ENCODE data around the gene GAB2.
"Not testable (repeated sequence)": the region's sequence is repeated elsewhere in the genome, so short reads cannot be mapped to it uniquely, and the experiment has no call there.

GAB2 gene

DNA sequence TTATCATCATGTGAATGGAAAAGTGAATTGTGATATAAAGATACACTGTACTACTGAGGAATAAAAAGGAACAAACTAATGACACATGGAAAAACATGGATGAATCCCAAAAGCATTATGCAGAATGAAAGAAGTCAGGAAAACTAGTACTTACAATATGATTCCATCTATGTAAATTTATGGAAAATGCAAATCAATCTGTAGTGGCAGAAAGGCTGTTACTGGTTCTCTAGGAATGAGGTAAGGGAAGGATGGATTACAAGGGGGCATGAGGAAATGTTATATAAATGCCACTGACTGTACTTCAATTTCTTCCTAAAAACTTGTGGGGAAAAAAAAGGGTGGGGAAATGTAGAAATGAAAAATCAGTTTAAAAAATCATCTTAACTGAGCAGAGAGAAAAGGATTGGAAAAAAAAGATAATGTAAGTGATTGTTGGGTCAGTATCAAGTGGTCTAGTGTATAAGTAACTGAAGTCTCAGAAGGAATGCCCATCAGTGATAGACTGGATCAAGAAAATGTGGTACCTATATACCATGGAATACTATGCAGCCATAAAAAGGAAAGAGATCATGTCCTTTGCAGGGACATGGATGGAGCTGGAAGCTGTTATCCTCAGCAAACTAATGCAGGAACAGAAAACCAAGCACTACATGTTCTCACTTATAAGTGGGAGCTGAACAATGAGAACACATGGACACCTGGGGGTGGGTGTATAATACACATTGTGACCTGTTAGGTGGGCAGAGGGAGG is 180.2 kb downstream of the GAB2 start:
- Histone ChIP-seq H2AFZ (ENCODE audit: low read length) (no peak overlapping the region), H3K4ac (ENCODE audit: low read length) (no peak overlapping the region), H3K9me3 (replicated peaks in 1 of 2; ENCODE audit: control insufficient read depth in 2 of 2, insufficient read depth in 1 of 2, low read depth in 1 of 2, low read length in 2 of 2) (peaks cover 5 to 15% of the 10 kb centered on the region in 2 donors), H2AK5ac (ENCODE audit: low read depth, low read length) (no peak overlapping the region), H3K18ac (ENCODE audit: low read length) (no peak overlapping the region), H2BK120ac (ENCODE audit: low read depth, low read length) (no peak overlapping the region), H3K79me1 (ENCODE audit: low read depth, low read length) (no peaks in the 10 kb centered on the region), H3K36me3 (replicated peaks in 1 of 2; ENCODE audit: control insufficient read depth in 2 of 2, insufficient read depth in 2 of 2, low read length in 2 of 2) (peaks cover 0 to 2% of the 10 kb centered on the region in 2 donors), H3K27me3 (ENCODE audit: control insufficient read depth in 3 of 3, insufficient read depth in 3 of 3, low read depth in 1 of 3, low read length in 3 of 3) (no peaks in the 10 kb centered on the region), H3K23ac (ENCODE audit: low read depth, low read length, poor library complexity) (no peak overlapping the region), H3K4me2 (ENCODE audit: insufficient read depth, low read length, poor library complexity, severe bottlenecking) (no peak overlapping the region), H2BK15ac (ENCODE audit: low read length) (no peak overlapping the region), H3K14ac (ENCODE audit: low read length) (no peak overlapping the region), H2BK12ac (ENCODE audit: low read length) (no peak overlapping the region), H3K9ac (ENCODE audit: low read depth, low read length, poor library complexity) (no peak overlapping the region), H3K4me1 (ENCODE audit: control insufficient read depth in 2 of 2, insufficient read depth in 1 of 2, low read depth in 1 of 2, low read length in 2 of 2) (peaks cover 0 to 2% of the 10 kb centered on the region in 2 donors), H2BK5ac (ENCODE audit: low read length) (no peak overlapping the region), H3K27ac (replicated peaks; ENCODE audit: low read length) (no peak overlapping the region), H4K91ac (ENCODE audit: low read depth, low read length, poor library complexity) (no peak overlapping the region), H4K8ac (ENCODE audit: low read depth, low read length) (no peak overlapping the region), H3K4me3 (ENCODE audit: low read length in 2 of 2) (no peak overlapping the region)
- no peak for DNase-seq (ENCODE audit: low spot score)

DNA sequence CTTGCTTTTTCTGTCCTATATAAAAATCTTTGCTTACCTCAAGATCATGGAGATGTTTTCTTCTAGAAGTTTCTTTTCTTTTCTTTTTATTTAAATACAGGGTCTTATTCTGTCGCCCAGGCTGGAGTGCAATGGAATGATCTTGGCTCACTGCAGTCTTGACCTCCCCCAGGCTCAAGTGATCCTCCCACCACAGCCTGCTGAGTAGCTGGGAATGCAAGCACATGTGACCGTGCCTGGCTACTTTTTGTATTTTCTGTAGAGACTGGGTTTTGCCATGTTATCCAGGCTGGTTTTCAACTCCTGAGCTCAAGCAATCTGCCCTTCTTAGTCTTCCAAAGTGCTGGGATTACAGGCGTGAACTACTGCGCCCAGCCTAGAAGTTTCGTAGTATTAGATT is 183.6 kb downstream of the GAB2 start:
- no peak overlapping the region for H3K27ac ChIP-seq (replicated peaks; ENCODE audit: low read length)
- no peaks in the 10 kb centered on the region for H3K4me1 ChIP-seq (ENCODE audit: control insufficient read depth in 2 of 2, insufficient read depth in 1 of 2, low read depth in 1 of 2, low read length in 2 of 2)

DNA sequence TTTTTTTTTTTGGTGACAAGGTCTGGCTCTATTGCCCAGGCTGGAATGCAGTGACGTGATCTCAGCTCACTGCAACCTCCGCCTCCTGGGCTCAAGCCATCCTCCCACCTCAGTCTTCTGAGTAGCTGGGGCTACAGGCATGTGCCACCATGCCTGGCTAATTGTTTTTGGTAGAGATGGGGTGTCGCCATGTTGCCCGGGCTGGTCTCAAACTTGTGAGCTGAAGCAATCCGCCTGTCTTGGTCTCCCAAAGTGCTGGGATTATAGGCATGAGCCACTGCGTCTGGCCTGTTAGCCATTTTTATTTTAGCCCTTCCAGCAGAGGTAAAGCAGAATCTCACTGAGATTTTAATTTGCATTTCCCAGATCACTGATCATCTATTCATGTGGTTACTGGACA is 184.6 kb downstream of the GAB2 start:
- not testable (repeated sequence) for DNase-seq (ENCODE audit: low spot score); H2BK5ac ChIP-seq (ENCODE audit: low read length); H2AK5ac ChIP-seq (ENCODE audit: low read depth, low read length); H3K23ac ChIP-seq (ENCODE audit: low read depth, low read length, poor library complexity); H3K18ac ChIP-seq (ENCODE audit: low read length); H2BK15ac ChIP-seq (ENCODE audit: low read length); H2AFZ ChIP-seq (ENCODE audit: low read length); H3K4me2 ChIP-seq (ENCODE audit: insufficient read depth, low read length, poor library complexity, severe bottlenecking); H4K8ac ChIP-seq (ENCODE audit: low read depth, low read length); H2BK12ac ChIP-seq (ENCODE audit: low read length); H3K9me3 ChIP-seq (replicated peaks in 1 of 2; ENCODE audit: control insufficient read depth in 2 of 2, insufficient read depth in 1 of 2, low read depth in 1 of 2, low read length in 2 of 2); H3K36me3 ChIP-seq (replicated peaks in 1 of 2; ENCODE audit: control insufficient read depth in 2 of 2, insufficient read depth in 2 of 2, low read length in 2 of 2); H3K27ac ChIP-seq (replicated peaks; ENCODE audit: low read length); H3K27me3 ChIP-seq (ENCODE audit: control insufficient read depth in 3 of 3, insufficient read depth in 3 of 3, low read depth in 1 of 3, low read length in 3 of 3); H2BK120ac ChIP-seq (ENCODE audit: low read depth, low read length); H3K14ac ChIP-seq (ENCODE audit: low read length); H3K4ac ChIP-seq (ENCODE audit: low read length); H3K4me3 ChIP-seq (ENCODE audit: low read length in 2 of 2); H4K91ac ChIP-seq (ENCODE audit: low read depth, low read length, poor library complexity); H3K79me1 ChIP-seq (ENCODE audit: low read depth, low read length); H3K4me1 ChIP-seq (ENCODE audit: control insufficient read depth in 2 of 2, insufficient read depth in 1 of 2, low read depth in 1 of 2, low read length in 2 of 2)
- H3K9ac ChIP-seq (ENCODE audit: low read depth, low read length, poor library complexity): peak overlapping the region; percentile 9
- WGBS, 2 donors (ENCODE audit: extremely low coverage in 2 of 2, insufficient read length in 2 of 2, insufficient replicate concordance in 1 of 2): no CpG with 5 or more reads among the region's 6 CpGs

More for the DNA sequence above, 183.6 kb downstream of the GAB2 start:
- no peak overlapping the region for H3K4me3 ChIP-seq (ENCODE audit: low read length in 2 of 2)
- no peaks in the 10 kb centered on the region for H3K9me3 ChIP-seq (replicated peaks in 1 of 2; ENCODE audit: control insufficient read depth in 2 of 2, insufficient read depth in 1 of 2, low read depth in 1 of 2, low read length in 2 of 2)
- no peak overlapping the region for H2AFZ ChIP-seq (ENCODE audit: low read length)
- H3K27me3 ChIP-seq (ENCODE audit: control insufficient read depth in 3 of 3, insufficient read depth in 3 of 3, low read depth in 1 of 3, low read length in 3 of 3): no peaks in the 10 kb centered on the region
- DNase-seq (ENCODE audit: low spot score): no peak
- H3K36me3 ChIP-seq (replicated peaks in 1 of 2; ENCODE audit: control insufficient read depth in 2 of 2, insufficient read depth in 2 of 2, low read length in 2 of 2): peaks cover under 1 to 2% of the 10 kb centered on the region in 2 donors
- no peak overlapping the region for H3K23ac ChIP-seq (ENCODE audit: low read depth, low read length, poor library complexity)
- H3K9ac ChIP-seq (ENCODE audit: low read depth, low read length, poor library complexity): no peak overlapping the region
- H2BK5ac ChIP-seq (ENCODE audit: low read length): no peak overlapping the region
- no CpG with 5 or more reads among the region's 5 CpGs for WGBS, 2 donors (ENCODE audit: extremely low coverage in 2 of 2, insufficient read length in 2 of 2, insufficient replicate concordance in 1 of 2)
- no peak overlapping the region for H2BK12ac ChIP-seq (ENCODE audit: low read length)
- no peak overlapping the region for H3K4me2 ChIP-seq (ENCODE audit: insufficient read depth, low read length, poor library complexity, severe bottlenecking)
- no peak overlapping the region for H4K91ac ChIP-seq (ENCODE audit: low read depth, low read length, poor library complexity)
- H3K4ac ChIP-seq (ENCODE audit: low read length): no peak overlapping the region
- H2BK120ac ChIP-seq (ENCODE audit: low read depth, low read length): no peak overlapping the region
- H3K14ac ChIP-seq (ENCODE audit: low read length): no peak overlapping the region
- H2BK15ac ChIP-seq (ENCODE audit: low read length): no peak overlapping the region
- no peak overlapping the region for H4K8ac ChIP-seq (ENCODE audit: low read depth, low read length)
- no peaks in the 10 kb centered on the region for H3K79me1 ChIP-seq (ENCODE audit: low read depth, low read length)
- H3K18ac ChIP-seq (ENCODE audit: low read length): no peak overlapping the region
- no peak overlapping the region for H2AK5ac ChIP-seq (ENCODE audit: low read depth, low read length)

DNA sequence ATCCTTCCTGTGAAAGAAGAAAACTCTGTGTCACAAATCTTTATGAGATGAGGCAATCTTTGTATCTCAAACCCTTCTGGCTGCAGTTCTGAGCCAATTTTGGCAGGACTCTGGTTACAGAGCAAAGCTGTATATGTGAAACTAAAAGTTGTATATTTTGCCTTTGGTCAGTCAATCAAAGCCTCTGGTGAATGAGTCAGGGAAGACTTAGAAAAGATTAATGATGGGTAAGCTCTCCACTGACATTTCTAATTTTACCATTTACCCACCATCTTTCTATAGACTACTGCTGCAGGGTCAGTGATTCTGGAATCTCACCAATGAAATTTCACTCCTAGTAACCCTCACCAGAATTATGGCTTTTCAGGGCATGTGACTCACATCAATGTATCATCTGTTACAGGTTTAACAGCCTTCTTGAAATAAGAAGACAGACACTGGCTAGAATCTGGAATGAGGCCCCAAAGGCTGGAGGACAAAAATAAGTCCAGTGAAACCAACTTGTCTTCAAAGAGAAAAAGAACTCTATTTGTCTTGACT is 185.6 kb downstream of the GAB2 start:
- no peak overlapping the region for H3K14ac ChIP-seq (ENCODE audit: low read length)
- H3K4ac ChIP-seq (ENCODE audit: low read length): no peak overlapping the region
- H3K79me1 ChIP-seq (ENCODE audit: low read depth, low read length): no peaks in the 10 kb centered on the region

More for the DNA sequence above, 185.6 kb downstream of the GAB2 start:
- no peak overlapping the region for H3K4me2 ChIP-seq (ENCODE audit: insufficient read depth, low read length, poor library complexity, severe bottlenecking)
- no peak overlapping the region for H4K8ac ChIP-seq (ENCODE audit: low read depth, low read length)
- no peak for DNase-seq (ENCODE audit: low spot score)
- H3K4me3 ChIP-seq (ENCODE audit: low read length in 2 of 2): no peak overlapping the region
- no peak overlapping the region for H3K9ac ChIP-seq (ENCODE audit: low read depth, low read length, poor library complexity)
- H2BK12ac ChIP-seq (ENCODE audit: low read length): no peak overlapping the region
- no peak overlapping the region for H2BK5ac ChIP-seq (ENCODE audit: low read length)
- no peaks in the 10 kb centered on the region for H3K9me3 ChIP-seq (replicated peaks in 1 of 2; ENCODE audit: control insufficient read depth in 2 of 2, insufficient read depth in 1 of 2, low read depth in 1 of 2, low read length in 2 of 2)
- no peak overlapping the region for H2AFZ ChIP-seq (ENCODE audit: low read length)
- no peak overlapping the region for H2BK15ac ChIP-seq (ENCODE audit: low read length)
- H2BK120ac ChIP-seq (ENCODE audit: low read depth, low read length): no peak overlapping the region
- H4K91ac ChIP-seq (ENCODE audit: low read depth, low read length, poor library complexity): no peak overlapping the region
- H3K18ac ChIP-seq (ENCODE audit: low read length): no peak overlapping the region
- no peak overlapping the region for H3K27ac ChIP-seq (replicated peaks; ENCODE audit: low read length)
- H3K4me1 ChIP-seq (ENCODE audit: control insufficient read depth in 2 of 2, insufficient read depth in 1 of 2, low read depth in 1 of 2, low read length in 2 of 2): no peaks in the 10 kb centered on the region
- no peak overlapping the region for H3K23ac ChIP-seq (ENCODE audit: low read depth, low read length, poor library complexity)
- peaks cover 0 to 5% of the 10 kb centered on the region in 2 donors for H3K36me3 ChIP-seq (replicated peaks in 1 of 2; ENCODE audit: control insufficient read depth in 2 of 2, insufficient read depth in 2 of 2, low read length in 2 of 2)
- no peaks in the 10 kb centered on the region for H3K27me3 ChIP-seq (ENCODE audit: control insufficient read depth in 3 of 3, insufficient read depth in 3 of 3, low read depth in 1 of 3, low read length in 3 of 3)
- H2AK5ac ChIP-seq (ENCODE audit: low read depth, low read length): no peak overlapping the region

Measured in neuronal stem cell (in vitro differentiated cells).